Astrocyte (in vitro differentiated cells and primary cell): ENCODE data around the gene LMX1B. TPM values are rescaled to one million over a fixed set of nuclear protein-coding genes. Genes with fewer than 3 reads are reported as not detected.
A peak's percentile ranks its signal among the peaks of the same experiment; 100 is the strongest.

Experiments
- DNase-seq: peaks from one replicate; pipeline ENCODE4 v3.0.0-alpha.2; 2010; ENCODE audit warnings: low read depth
- FAIRE-seq: peaks from 2 replicates; lab custom pipeline; 2011; peaks lifted over from hg19 to GRCh38; lab: Jason Lieb, UNC
- H2AFZ ChIP-seq: 2 replicates; pipeline ENCODE4 v1.6.0; 2012; ENCODE audit warnings: low read depth, low read length, inconsistent platforms
- H3K27ac ChIP-seq: 2 replicates; pipeline ENCODE4 v1.5.1; 2011; ENCODE audit warnings: low read depth, low read length, inconsistent platforms
- H3K27me3 ChIP-seq: 2 replicates; pipeline ENCODE4 v1.6.0; 2011; ENCODE audit warnings: low read length, inconsistent platforms; ENCODE audit not compliant: insufficient read depth
- H3K36me3 ChIP-seq: 2 replicates; pipeline ENCODE4 v1.5.1; 2011; ENCODE audit warnings: low read length, inconsistent platforms; ENCODE audit not compliant: insufficient read depth
- H3K4me1 ChIP-seq: 2 replicates; pipeline ENCODE4 v1.5.1; 2011; ENCODE audit warnings: low read length, inconsistent platforms; ENCODE audit not compliant: insufficient read depth
- H3K4me2 ChIP-seq: 2 replicates; pipeline ENCODE4 v1.6.0; 2012; ENCODE audit warnings: low read length, inconsistent platforms
- H3K4me3 ChIP-seq: 2 replicates; pipeline ENCODE4 v1.5.1; 2011; ENCODE audit warnings: low read depth, mild to moderate bottlenecking, low read length, inconsistent platforms; ENCODE audit not compliant: insufficient read depth
- H3K79me2 ChIP-seq: 2 replicates; pipeline ENCODE4 v1.6.0; 2012; ENCODE audit warnings: mild to moderate bottlenecking, low read length, inconsistent platforms; ENCODE audit not compliant: insufficient read depth
- H3K9ac ChIP-seq: 2 replicates; pipeline ENCODE4 v1.6.0; 2012; ENCODE audit warnings: mild to moderate bottlenecking, low read length, inconsistent platforms
- H3K9me3 ChIP-seq: 2 replicates; pipeline ENCODE4 v1.5.1; 2012; ENCODE audit warnings: low read depth, mild to moderate bottlenecking, low read length, inconsistent platforms; ENCODE audit not compliant: insufficient read depth
- H4K20me1 ChIP-seq: 2 replicates; pipeline ENCODE4 v1.6.0; 2012; ENCODE audit warnings: low read length, inconsistent platforms; ENCODE audit not compliant: insufficient read depth
- H3K27ac Mint-ChIP-seq: one replicate; pipeline ENCODE4 v1.8.0; 2021; ENCODE audit warnings: mild to moderate bottlenecking, mixed read lengths; ENCODE audit not compliant: unreplicated experiment
- H3K27me3 Mint-ChIP-seq: one replicate; pipeline ENCODE4 v1.8.0; 2021; ENCODE audit warnings: low read depth, mixed read lengths; ENCODE audit not compliant: unreplicated experiment
- H3K36me3 Mint-ChIP-seq: one replicate; pipeline ENCODE4 v1.8.0; 2021; ENCODE audit warnings: low read depth, mixed read lengths; ENCODE audit not compliant: unreplicated experiment
- H3K4me1 Mint-ChIP-seq: one replicate; pipeline ENCODE4 v1.8.0; 2021; ENCODE audit warnings: low read depth, mixed read lengths; ENCODE audit not compliant: unreplicated experiment
- H3K4me3 Mint-ChIP-seq: one replicate; pipeline ENCODE4 v1.8.0; 2021; ENCODE audit warnings: mild to moderate bottlenecking, moderate library complexity, mixed read lengths; ENCODE audit not compliant: unreplicated experiment
- H3K9me3 Mint-ChIP-seq: one replicate; pipeline ENCODE4 v1.8.0; 2021; ENCODE audit warnings: mild to moderate bottlenecking, mixed read lengths; ENCODE audit not compliant: unreplicated experiment
- CTCF ChIP-seq: IDR thresholded peaks from 2 replicates; pipeline ENCODE4 v1.5.1; 2011; ENCODE audit warnings: low read depth, mild to moderate bottlenecking, inconsistent platforms, low read length, moderate library complexity; ENCODE audit not compliant: insufficient read depth
- EZH2 ChIP-seq: IDR thresholded peaks from 2 replicates; pipeline ENCODE4 v1.6.1; 2012; ENCODE audit warnings: mild to moderate bottlenecking, low read length, inconsistent platforms; ENCODE audit not compliant: insufficient read depth
- total RNA-seq: library from RNA; stranded (reverse); gene quantifications from 2 replicates; pipeline ENCODE4 v1.2.1, GENCODE V29; 2021

LMX1B gene
- total RNA-seq, 1 donor from 2014 or later, result 0.45 TPM

DNA sequence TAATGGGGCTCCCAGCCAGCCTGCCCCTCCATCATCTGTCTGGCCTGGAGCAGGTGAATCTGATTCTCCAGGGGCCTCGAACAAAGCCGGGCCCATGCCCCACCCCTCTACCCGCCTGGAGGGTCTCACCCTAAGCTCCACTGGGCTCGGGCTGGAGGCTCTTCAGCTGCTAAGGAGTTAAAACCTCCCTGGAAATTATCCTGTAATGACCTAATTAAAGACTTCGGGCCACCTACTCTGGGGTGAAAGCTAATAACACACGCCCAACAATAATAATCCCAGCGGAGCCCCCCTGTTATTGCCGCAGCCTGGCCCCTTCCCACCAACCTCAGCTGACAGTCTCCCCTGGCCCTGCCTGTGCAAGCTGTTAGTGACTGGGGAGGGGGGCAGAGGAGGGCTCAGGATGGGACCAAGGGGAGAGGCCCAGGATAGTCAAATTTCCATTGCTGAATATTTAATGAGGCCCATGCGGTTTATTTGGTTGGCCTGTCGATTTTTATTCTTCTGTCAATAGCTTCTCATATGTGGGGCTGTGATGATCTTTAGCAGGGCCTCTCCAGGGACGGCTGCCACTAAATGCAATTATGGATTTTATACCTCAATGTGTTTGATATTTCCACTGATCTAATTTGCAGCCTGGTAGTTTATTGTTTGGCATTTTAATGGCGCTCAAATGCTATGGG, 25.7 kb downstream of the LMX1B start:
- no peak for FAIRE-seq

GRCh38 chr9:126641118-126641851, 27.6 kb downstream of the LMX1B start:
- FAIRE-seq, result no peak
- no peaks in the 10 kb centered on the region for H3K4me1 Mint-ChIP-seq

More for the DNA sequence above, 25.7 kb downstream of the LMX1B start:
- no peak overlapping the region for H3K4me2 ChIP-seq
- no peaks in the 10 kb centered on the region for H3K4me1 Mint-ChIP-seq
- no peak overlapping the region for H3K27ac ChIP-seq
- H3K4me1 ChIP-seq, result no peaks in the 10 kb centered on the region
- TF ChIP-seq EZH2, result no peak
- no peak for TF ChIP-seq CTCF
- H2AFZ ChIP-seq, result no peak overlapping the region
- H3K9me3 ChIP-seq, result no peaks in the 10 kb centered on the region
- no peak overlapping the region for H3K27ac Mint-ChIP-seq
- no peaks in the 10 kb centered on the region for H3K36me3 Mint-ChIP-seq
- H3K4me3 Mint-ChIP-seq, result no peak overlapping the region
- H3K36me3 ChIP-seq, result no peaks in the 10 kb centered on the region
- no peaks in the 10 kb centered on the region for H3K9me3 Mint-ChIP-seq
- H3K9ac ChIP-seq, result no peak overlapping the region
- DNase-seq, result no peak
- H4K20me1 ChIP-seq, result no peaks in the 10 kb centered on the region
- H3K79me2 ChIP-seq, result no peaks in the 10 kb centered on the region
- peaks cover 75% of the 10 kb centered on the region for H3K27me3 ChIP-seq
- H3K4me3 ChIP-seq, result no peak overlapping the region
- peaks cover 87% of the 10 kb centered on the region for H3K27me3 Mint-ChIP-seq

More at GRCh38 chr9:126641118-126641851, 27.6 kb downstream of the LMX1B start:
- peaks cover 83% of the 10 kb centered on the region for H3K27me3 ChIP-seq
- DNase-seq, result no peak
- no peaks in the 10 kb centered on the region for H3K36me3 Mint-ChIP-seq
- H3K79me2 ChIP-seq, result no peaks in the 10 kb centered on the region
- H3K4me3 ChIP-seq, result no peak overlapping the region
- H3K9ac ChIP-seq, result no peak overlapping the region
- no peak overlapping the region for H3K27ac ChIP-seq
- H4K20me1 ChIP-seq, result no peaks in the 10 kb centered on the region
- no peaks in the 10 kb centered on the region for H3K9me3 ChIP-seq
- H3K4me1 ChIP-seq, result no peaks in the 10 kb centered on the region
- H3K4me3 Mint-ChIP-seq, result no peak overlapping the region
- no peak for TF ChIP-seq EZH2
- TF ChIP-seq CTCF, result no peak
- peak overlapping the region; percentile 60 for H3K27ac Mint-ChIP-seq
- H3K4me2 ChIP-seq, result no peak overlapping the region
- H3K36me3 ChIP-seq, result no peaks in the 10 kb centered on the region
- H3K27me3 Mint-ChIP-seq, result peaks cover 90% of the 10 kb centered on the region
- no peaks in the 10 kb centered on the region for H3K9me3 Mint-ChIP-seq
- no peak overlapping the region for H2AFZ ChIP-seq
